ENCODE data around the gene RBFA.
"Not testable (repeated sequence)": the region's sequence is repeated elsewhere in the genome, so short reads cannot be mapped to it uniquely, and the experiment has no call there.

RBFA gene

GRCh38 chr18:80004600-80005342 is 29.5 kb upstream of the RBFA start:
- no peak for DNase-seq (ENCODE audit: low read depth, low spot score)
- TF ChIP-seq, protein P1, sequence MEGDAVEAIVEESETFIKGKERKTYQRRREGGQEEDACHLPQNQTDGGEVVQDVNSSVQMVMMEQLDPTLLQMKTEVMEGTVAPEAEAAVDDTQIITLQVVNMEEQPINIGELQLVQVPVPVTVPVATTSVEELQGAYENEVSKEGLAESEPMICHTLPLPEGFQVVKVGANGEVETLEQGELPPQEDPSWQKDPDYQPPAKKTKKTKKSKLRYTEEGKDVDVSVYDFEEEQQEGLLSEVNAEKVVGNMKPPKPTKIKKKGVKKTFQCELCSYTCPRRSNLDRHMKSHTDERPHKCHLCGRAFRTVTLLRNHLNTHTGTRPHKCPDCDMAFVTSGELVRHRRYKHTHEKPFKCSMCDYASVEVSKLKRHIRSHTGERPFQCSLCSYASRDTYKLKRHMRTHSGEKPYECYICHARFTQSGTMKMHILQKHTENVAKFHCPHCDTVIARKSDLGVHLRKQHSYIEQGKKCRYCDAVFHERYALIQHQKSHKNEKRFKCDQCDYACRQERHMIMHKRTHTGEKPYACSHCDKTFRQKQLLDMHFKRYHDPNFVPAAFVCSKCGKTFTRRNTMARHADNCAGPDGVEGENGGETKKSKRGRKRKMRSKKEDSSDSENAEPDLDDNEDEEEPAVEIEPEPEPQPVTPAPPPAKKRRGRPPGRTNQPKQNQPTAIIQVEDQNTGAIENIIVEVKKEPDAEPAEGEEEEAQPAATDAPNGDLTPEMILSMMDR (IDR thresholded peaks at IDR 0.05; ENCODE audit: insufficient read depth, low read length, missing control alignments) = no peak
- H3K4me3 ChIP-seq (ENCODE audit: low read depth, low read length) = no peak overlapping the region
- CTCF ChIA-PET = no interaction called here
- POLR2A ChIA-PET = no interaction called here

GRCh38 chr18:80006724-80007123 is 27.5 kb upstream of the RBFA start:
- no peak overlapping the region for H3K4me3 ChIP-seq (ENCODE audit: low read depth, low read length)
- no peak for DNase-seq (ENCODE audit: low read depth, low spot score)
- TF ChIP-seq, protein P1 (IDR thresholded peaks at IDR 0.05; ENCODE audit: insufficient read depth, low read length, missing control alignments) = no peak
- CTCF ChIA-PET = no interaction called here
- POLR2A ChIA-PET = no interaction called here

DNA sequence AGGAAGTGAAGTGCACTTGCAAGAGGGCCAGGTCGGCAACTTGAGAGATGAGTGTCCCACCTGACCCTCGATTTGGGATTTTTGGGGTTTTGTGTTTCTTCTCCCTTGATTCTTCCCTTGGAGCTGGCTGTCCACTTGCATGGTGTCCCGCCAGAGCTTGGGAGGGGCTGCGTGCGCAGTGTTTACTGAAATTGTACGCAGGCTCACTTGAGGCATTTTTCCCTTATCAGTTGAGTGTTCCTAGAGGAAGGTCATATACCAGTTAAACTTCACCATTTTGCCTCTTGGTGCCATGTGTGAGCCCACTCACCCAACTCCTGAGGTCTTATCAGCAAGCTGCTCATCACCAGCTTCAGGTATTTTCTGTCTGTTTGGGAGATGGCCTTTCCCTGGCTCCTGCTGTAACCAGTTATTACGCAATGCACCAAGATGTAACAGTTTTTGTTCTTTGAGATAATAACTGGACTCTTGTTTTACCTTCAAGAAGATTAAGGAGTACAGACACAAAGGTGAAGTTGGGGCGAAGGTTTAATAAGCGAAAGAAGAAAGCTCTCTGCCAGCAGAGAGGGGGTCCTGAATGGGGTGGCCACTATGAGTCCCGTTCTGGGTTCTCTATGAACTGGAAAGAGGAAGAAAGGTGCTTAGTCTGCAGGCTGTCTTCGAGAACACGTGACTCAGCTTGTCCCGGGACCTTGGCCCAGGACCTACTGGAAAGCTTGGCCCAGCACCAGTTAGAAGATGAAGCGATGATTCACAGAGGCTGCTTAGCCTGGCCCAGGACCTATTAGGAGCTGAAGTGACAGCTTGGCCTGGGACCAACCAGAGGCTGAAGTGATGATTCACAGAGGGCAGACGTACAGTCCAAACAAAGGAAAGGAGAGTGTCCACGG is 24.3 kb upstream of the RBFA start:
- peak; percentile 74 for DNase-seq (ENCODE audit: low read depth, low spot score)
- CTCF ChIA-PET = no interaction called here
- H3K4me3 ChIP-seq (ENCODE audit: low read depth, low read length) = no peak overlapping the region
- TF ChIP-seq, protein P1 (IDR thresholded peaks at IDR 0.05; ENCODE audit: insufficient read depth, low read length, missing control alignments) = no peak
- POLR2A ChIA-PET = interaction anchor here (0.7 kb wide), 1 partner anchor 21 kb away, joined by 3 read pairs; no protein-coding TSS in a partner anchor

DNA sequence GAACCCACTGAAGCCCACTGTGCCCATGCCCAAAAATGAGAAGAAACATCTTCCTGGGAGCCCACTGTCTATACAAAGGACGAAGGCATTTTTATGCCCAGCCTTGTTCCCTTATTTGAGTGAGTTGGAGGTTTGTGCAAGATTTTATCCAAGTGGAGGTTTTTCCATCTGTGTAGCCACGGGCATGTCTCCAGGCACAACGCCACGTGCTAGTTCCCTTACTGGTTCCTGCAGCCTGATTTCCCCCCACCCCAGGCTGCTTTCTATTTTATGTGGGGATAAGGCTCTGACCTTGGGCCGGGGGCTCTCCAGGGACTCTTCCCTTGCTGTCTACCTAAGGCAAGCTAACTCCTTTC is 23.7 kb upstream of the RBFA start:
- ChIA-PET CTCF (no interaction called here), POLR2A (interaction anchor here (0.7 kb wide), 1 partner anchor 21 kb away, joined by 3 read pairs; no protein-coding TSS in a partner anchor)
- H3K4me3 ChIP-seq (ENCODE audit: low read depth, low read length) = no peak overlapping the region
- no peak for DNase-seq (ENCODE audit: low read depth, low spot score)
- TF ChIP-seq, protein P1 (IDR thresholded peaks at IDR 0.05; ENCODE audit: insufficient read depth, low read length, missing control alignments) = no peak

DNA sequence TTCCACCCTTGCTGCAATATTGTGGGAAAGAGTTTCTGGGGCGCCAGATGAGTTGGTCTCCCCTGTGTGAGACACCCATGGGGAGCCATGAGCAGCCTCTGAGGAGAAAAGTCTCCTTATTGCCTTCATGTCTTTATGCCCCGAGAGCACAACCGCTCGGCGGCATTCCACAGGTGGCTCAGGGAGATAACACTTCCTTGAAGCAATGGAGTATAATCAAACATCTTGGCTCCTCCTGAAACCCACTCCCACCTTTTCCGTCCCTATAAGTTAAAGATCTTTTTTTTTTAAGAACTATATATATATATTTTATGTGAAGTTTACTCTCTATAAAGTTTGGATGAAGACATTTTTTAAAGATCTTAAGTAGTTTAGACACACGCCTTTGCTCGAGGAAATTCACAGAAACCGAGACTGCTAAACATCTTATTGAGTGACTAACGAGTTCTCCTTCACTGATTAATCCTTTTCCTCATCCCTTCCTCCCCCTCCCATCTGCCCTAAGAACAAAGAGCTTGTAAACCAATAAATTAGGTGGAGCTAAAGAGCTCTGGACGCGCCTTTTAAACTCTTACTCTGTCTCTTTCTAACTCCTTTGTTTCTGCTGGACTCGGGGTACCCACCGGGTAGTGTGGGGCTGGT is 22.6 kb upstream of the RBFA start:
- CTCF ChIA-PET; H3K4me3 ChIP-seq (ENCODE audit: low read depth, low read length); DNase-seq (ENCODE audit: low read depth, low spot score); POLR2A ChIA-PET: not testable (repeated sequence)

DNA sequence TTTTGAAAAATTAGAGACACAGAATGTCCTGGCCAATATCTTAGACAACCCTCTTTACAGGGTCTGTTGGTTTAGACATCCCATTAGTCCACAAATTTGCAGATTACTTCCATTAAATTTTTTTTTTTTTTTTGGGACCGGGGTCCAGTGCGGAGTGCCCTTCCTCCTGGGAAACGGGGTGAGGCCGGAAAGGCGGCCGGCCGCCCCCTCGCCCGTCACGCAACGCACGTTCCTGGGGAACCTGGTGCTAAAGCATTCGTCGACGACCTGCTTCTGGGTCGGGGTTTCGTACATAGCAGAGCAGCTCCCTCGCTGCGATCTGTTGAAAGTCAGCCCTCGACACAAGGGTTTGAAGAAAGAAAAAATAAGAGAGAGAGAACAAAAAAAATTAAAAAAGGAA is 21.5 kb upstream of the RBFA start:
- ChIA-PET POLR2A (no interaction called here), CTCF (no interaction called here)
- TF ChIP-seq, protein P1 (IDR thresholded peaks at IDR 0.05; ENCODE audit: insufficient read depth, low read length, missing control alignments) = no peak
- no peak for DNase-seq (ENCODE audit: low read depth, low spot score)
- no peak overlapping the region for H3K4me3 ChIP-seq (ENCODE audit: low read depth, low read length)
